Measurements from ENCODE around the gene HMG20B.

GRCh38 chr19:3578390-3578789, 5.6 kb downstream of the HMG20B start:
- TF ChIP-seq POLR2A (IDR thresholded peaks at IDR 0.05) (no peak), CTCF (IDR thresholded peaks at IDR 0.05 in 4 of 5, conservative IDR thresholded peaks at IDR 0.05 in 1 of 5) (no peak)
